Caco-2 (cell line): ENCODE data around the gene EBF4. TPM values are rescaled to one million over a fixed set of nuclear protein-coding genes. Genes with fewer than 3 reads are reported as not detected.

Experiments
- BruUV-seq: library from RNA; stranded (reverse); fragments of 400-500 nt; replicated peaks from 2 replicates; lab custom pipeline; 2021; lab: Mats Ljungman, UMichigan
- CTCF ChIA-PET: fragments of 300-600 bp; sonication (Branson Sonifier 250); formaldehyde crosslinking; loops from one replicate; lab custom pipeline; 2022; ENCODE audit warnings: antibody characterized with exemption; lab: Charles Lee
- POLR2A ChIA-PET: fragments of 300-600 bp; sonication (Branson Sonifier 250); formaldehyde crosslinking; loops from one replicate; lab custom pipeline; 2022; ENCODE audit warnings: antibody characterized with exemption; lab: Charles Lee
- DNase-seq, 2 experiments: peaks; one replicate each; pipeline versions ENCODE4 v3.0.0 to v3.0.0-alpha.2; 2020 to 2022
- H3K27me3 ChIP-seq: replicated peaks from 2 replicates; pipeline ENCODE4 v1.6.0; 2011; ENCODE audit warnings: low read length; ENCODE audit not compliant: control insufficient read depth, insufficient read depth
- H3K36me3 ChIP-seq: 2 replicates; pipeline ENCODE4 v1.5.1; 2011; ENCODE audit warnings: low read length; ENCODE audit not compliant: control insufficient read depth, insufficient read depth
- H3K4me1 ChIP-seq: fragments of 250-450 bp; sonication (Bioruptor Pico); 2 replicates; pipeline ENCODE4 v1.5.1; 2020; ENCODE audit warnings: mild to moderate bottlenecking
- H3K4me3 ChIP-seq: 2 replicates; pipeline ENCODE4 v1.5.1; 2011; ENCODE audit warnings: low read depth, mild to moderate bottlenecking, control low read depth, low read length
- H3K9me3 ChIP-seq: fragments of 250-450 bp; sonication (Bioruptor Pico); 2 replicates; pipeline ENCODE4 v1.5.1; 2020; ENCODE audit warnings: mild to moderate bottlenecking, moderate library complexity
- H3K27ac Mint-ChIP-seq: one replicate; pipeline ENCODE4 v1.8.0; 2022; ENCODE audit warnings: mixed read lengths; ENCODE audit not compliant: unreplicated experiment
- H3K27me3 Mint-ChIP-seq: one replicate; pipeline ENCODE4 v1.8.0; 2022; ENCODE audit warnings: mixed read lengths; ENCODE audit not compliant: insufficient read depth, unreplicated experiment
- H3K36me3 Mint-ChIP-seq: one replicate; pipeline ENCODE4 v1.8.0; 2022; ENCODE audit warnings: mild to moderate bottlenecking, mixed read lengths; ENCODE audit not compliant: insufficient read depth, unreplicated experiment
- H3K4me1 Mint-ChIP-seq: one replicate; pipeline ENCODE4 v1.8.0; 2022; ENCODE audit warnings: low read depth, mixed read lengths; ENCODE audit not compliant: unreplicated experiment
- H3K4me3 Mint-ChIP-seq: one replicate; pipeline ENCODE4 v1.8.0; 2022; ENCODE audit warnings: mild to moderate bottlenecking, moderate library complexity, mixed read lengths; ENCODE audit not compliant: unreplicated experiment
- H3K9me3 Mint-ChIP-seq: one replicate; pipeline ENCODE4 v1.8.0; 2022; ENCODE audit warnings: mixed read lengths; ENCODE audit not compliant: unreplicated experiment
- intact Hi-C: fragments of 100-400 bp; cut with micrococcal nuclease; formaldehyde crosslinking; loops from one replicate; pipeline ENCODE4 v1.10.0; 2022; ENCODE audit not compliant: unreplicated experiment
- total RNA-seq: library from RNA; stranded (reverse); gene quantifications from 2 replicates; pipeline ENCODE4 v1.2.3, GENCODE V29; 2022
- TF ChIP-seq, protein P1 (sequence below), 2 experiments: fragments of 200-600 bp in 1 of 2; IDR thresholded peaks; 1 replicate in 1 of 2; 2 replicates in 1 of 2; pipeline versions ENCODE4 v1.5.1 to v1.8.0; 2011 to 2022; ENCODE audit warnings: antibody characterized with exemption in 1 of 2, control low read depth in 1 of 2, inconsistent platforms in 1 of 2, low read depth in 1 of 2, low read length in 1 of 2, mild to moderate bottlenecking in 1 of 2, moderate library complexity in 1 of 2; ENCODE audit not compliant: insufficient read depth in 1 of 2, severe bottlenecking in 1 of 2, unreplicated experiment in 1 of 2

The EBF4 gene
- total RNA-seq, 1 experiment from 2014 or later = 7.5 TPM

GRCh38 chr20:2657674-2658073 lies 34.9 kb upstream of the EBF4 start:
- Mint-ChIP-seq H3K36me3 (peaks cover 96% of the 10 kb centered on the region), H3K4me3 (no peak overlapping the region), H3K27ac (no peak overlapping the region), H3K9me3 (no peaks in the 10 kb centered on the region), H3K4me1 (peaks cover 13% of the 10 kb centered on the region), H3K27me3 (no peaks in the 10 kb centered on the region)
- no peaks in the 10 kb centered on the region for H3K27me3 ChIP-seq
- no peak for DNase-seq
- H3K9me3 ChIP-seq = no peaks in the 10 kb centered on the region
- BruUV-seq = no TSS peak
- H3K36me3 ChIP-seq = peaks cover 25% of the 10 kb centered on the region
- no peak overlapping the region for H3K4me3 ChIP-seq
- ChIA-PET CTCF (no interaction called here), POLR2A (interaction anchor here (0.7 kb wide), 1 partner anchor 363 kb away, joined by 4 read pairs; no protein-coding TSS in a partner anchor)
- TF ChIP-seq, protein P1, sequence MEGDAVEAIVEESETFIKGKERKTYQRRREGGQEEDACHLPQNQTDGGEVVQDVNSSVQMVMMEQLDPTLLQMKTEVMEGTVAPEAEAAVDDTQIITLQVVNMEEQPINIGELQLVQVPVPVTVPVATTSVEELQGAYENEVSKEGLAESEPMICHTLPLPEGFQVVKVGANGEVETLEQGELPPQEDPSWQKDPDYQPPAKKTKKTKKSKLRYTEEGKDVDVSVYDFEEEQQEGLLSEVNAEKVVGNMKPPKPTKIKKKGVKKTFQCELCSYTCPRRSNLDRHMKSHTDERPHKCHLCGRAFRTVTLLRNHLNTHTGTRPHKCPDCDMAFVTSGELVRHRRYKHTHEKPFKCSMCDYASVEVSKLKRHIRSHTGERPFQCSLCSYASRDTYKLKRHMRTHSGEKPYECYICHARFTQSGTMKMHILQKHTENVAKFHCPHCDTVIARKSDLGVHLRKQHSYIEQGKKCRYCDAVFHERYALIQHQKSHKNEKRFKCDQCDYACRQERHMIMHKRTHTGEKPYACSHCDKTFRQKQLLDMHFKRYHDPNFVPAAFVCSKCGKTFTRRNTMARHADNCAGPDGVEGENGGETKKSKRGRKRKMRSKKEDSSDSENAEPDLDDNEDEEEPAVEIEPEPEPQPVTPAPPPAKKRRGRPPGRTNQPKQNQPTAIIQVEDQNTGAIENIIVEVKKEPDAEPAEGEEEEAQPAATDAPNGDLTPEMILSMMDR (IDR thresholded peaks at IDR 0.05; ENCODE audit: insufficient read depth in 1 of 2, low read depth in 1 of 2, low read length in 1 of 2, severe bottlenecking in 1 of 2, unreplicated experiment in 1 of 2) = no peak
- peaks cover 8% of the 10 kb centered on the region for H3K4me1 ChIP-seq
- intact Hi-C loops = no loop called here

- Histone ChIP-seq H3K4me3 (no peak overlapping the region), H3K4me1 (peaks cover 7% of the 10 kb centered on the region), H3K9me3 (no peaks in the 10 kb centered on the region), H3K27me3 (no peaks in the 10 kb centered on the region), H3K36me3 (peaks cover 25% of the 10 kb centered on the region)
- H3K36me3 Mint-ChIP-seq = peaks cover 89% of the 10 kb centered on the region
- intact Hi-C loops = no loop called here
- no peaks in the 10 kb centered on the region for H3K9me3 Mint-ChIP-seq
- peak overlapping the region; percentile 6 for H3K27ac Mint-ChIP-seq
- POLR2A ChIA-PET = no interaction called here
- TF ChIP-seq, protein P1 (IDR thresholded peaks at IDR 0.05; ENCODE audit: insufficient read depth in 1 of 2, low read depth in 1 of 2, low read length in 1 of 2, severe bottlenecking in 1 of 2, unreplicated experiment in 1 of 2) = no peak
- peak in 1 of 2 experiments; percentile 67 for DNase-seq
- H3K4me3 Mint-ChIP-seq = no peak overlapping the region
- BruUV-seq = no TSS peak
- no peaks in the 10 kb centered on the region for H3K27me3 Mint-ChIP-seq
- H3K4me1 Mint-ChIP-seq = peaks cover 13% of the 10 kb centered on the region
- CTCF ChIA-PET = interaction anchor here (0.6 kb wide), 1 partner anchor 133 kb away, joined by 5 read pairs; no protein-coding TSS in a partner anchor
Observed at GRCh38 chr20:2658414-2659354, 33.9 kb upstream of the EBF4 start.

DNA sequence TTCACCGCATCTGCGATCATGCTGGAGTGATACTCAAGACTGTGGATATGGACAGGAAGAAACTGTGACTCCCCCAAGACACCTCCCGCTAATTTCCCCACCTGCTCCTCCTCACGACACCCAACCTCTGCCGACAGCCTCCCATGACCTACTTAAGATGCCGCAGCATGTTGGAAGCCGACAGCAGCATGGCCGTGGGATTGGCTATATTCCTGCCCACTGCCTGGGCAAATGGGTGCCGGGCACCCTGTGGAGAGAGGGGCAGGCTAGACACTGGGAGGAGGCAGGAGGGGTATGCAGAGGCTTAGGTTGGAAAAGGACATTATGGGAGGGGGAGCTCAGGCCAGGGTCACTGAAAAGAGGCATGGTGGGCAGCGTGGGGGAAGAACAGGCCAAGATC lies 33.0 kb upstream of the EBF4 start:
- ChIA-PET CTCF (no interaction called here), POLR2A (no interaction called here)
- no peak overlapping the region for H3K4me3 ChIP-seq
- intact Hi-C loops = no loop called here
- no peak for DNase-seq
- TF ChIP-seq, protein P1 (IDR thresholded peaks at IDR 0.05; ENCODE audit: insufficient read depth in 1 of 2, low read depth in 1 of 2, low read length in 1 of 2, severe bottlenecking in 1 of 2, unreplicated experiment in 1 of 2) = no peak
- Mint-ChIP-seq H3K36me3 (peaks cover 87% of the 10 kb centered on the region), H3K4me1 (peaks cover 13% of the 10 kb centered on the region), H3K27me3 (no peaks in the 10 kb centered on the region), H3K4me3 (no peak overlapping the region), H3K27ac (peak overlapping the region; percentile 6), H3K9me3 (no peaks in the 10 kb centered on the region)
- BruUV-seq = no TSS peak
- H3K27me3 ChIP-seq = no peaks in the 10 kb centered on the region
- no peaks in the 10 kb centered on the region for H3K9me3 ChIP-seq
- H3K4me1 ChIP-seq = no peaks in the 10 kb centered on the region; the same call in 1 of the 2 replicates
- H3K36me3 ChIP-seq = peaks cover 23% of the 10 kb centered on the region
